Progenitor cell of endocrine pancreas (in vitro differentiated cells): ENCODE results near the gene SIRPA. TPM values are rescaled to one million over a fixed set of nuclear protein-coding genes. Genes with fewer than 3 reads are reported as not detected.

Source experiments
- DNase-seq: peaks from one replicate; pipeline ENCODE4 v3.0.0; 2021; ENCODE audit warnings: low spot score; ENCODE audit not compliant: unreplicated experiment
- H3K27ac Mint-ChIP-seq: 2 replicates; pipeline ENCODE4 v1.8.0; 2021; ENCODE audit warnings: mild to moderate bottlenecking, moderate library complexity, mixed read lengths
- H3K27me3 Mint-ChIP-seq: 2 replicates; pipeline ENCODE4 v1.8.0; 2021; ENCODE audit warnings: mixed read lengths
- H3K36me3 Mint-ChIP-seq: 2 replicates; pipeline ENCODE4 v1.8.0; 2022; ENCODE audit warnings: mixed read lengths; ENCODE audit not compliant: insufficient read depth
- H3K4me1 Mint-ChIP-seq: 2 replicates; pipeline ENCODE4 v1.8.0; 2021; ENCODE audit warnings: low read depth, mixed read lengths
- H3K4me3 Mint-ChIP-seq: 2 replicates; pipeline ENCODE4 v1.8.0; 2021; ENCODE audit warnings: low read depth, mild to moderate bottlenecking, moderate library complexity, mixed read lengths
- H3K9me3 Mint-ChIP-seq: 2 replicates; pipeline ENCODE4 v1.8.0; 2021; ENCODE audit warnings: low read depth, mixed read lengths
- CTCF ChIP-seq: fragments of 200-600 bp; sonication (generic); IDR thresholded peaks from one replicate; pipeline ENCODE4 v1.5.0; 2021; ENCODE audit warnings: antibody characterized with exemption, mild to moderate bottlenecking; ENCODE audit not compliant: unreplicated experiment
- total RNA-seq: library from RNA; stranded (reverse); gene quantifications from 2 replicates; pipeline ENCODE4 v1.2.1, GENCODE V29; 2021

Gene SIRPA
- total RNA-seq, 1 donor from 2014 or later: 16.2 TPM

- Mint-ChIP-seq H3K4me1 (no peaks in the 10 kb centered on the region), H3K9me3 (no peaks in the 10 kb centered on the region), H3K36me3 (peaks cover 8% of the 10 kb centered on the region), H3K27me3 (peaks cover 7% of the 10 kb centered on the region), H3K27ac (no peak overlapping the region), H3K4me3 (no peak overlapping the region)
- no peak for DNase-seq
- TF ChIP-seq CTCF: no peak
These were observed 32.0 kb downstream of the SIRPA start for GRCh38 chr20:1927217-1927616.

GRCh38 chr20:1928154-1928553 lies 32.9 kb downstream of the SIRPA start:
- Mint-ChIP-seq H3K9me3 (no peaks in the 10 kb centered on the region), H3K36me3 (peaks cover 4% of the 10 kb centered on the region)

GRCh38 chr20:1928782-1929181 lies 33.6 kb downstream of the SIRPA start:
- no peak overlapping the region for H3K4me3 Mint-ChIP-seq
- H3K4me1 Mint-ChIP-seq: no peaks in the 10 kb centered on the region
- DNase-seq: no peak
- H3K9me3 Mint-ChIP-seq: no peaks in the 10 kb centered on the region
- peaks cover 14% of the 10 kb centered on the region for H3K27me3 Mint-ChIP-seq
- H3K36me3 Mint-ChIP-seq: peaks cover 4% of the 10 kb centered on the region
- no peak for TF ChIP-seq CTCF
- no peak overlapping the region for H3K27ac Mint-ChIP-seq

More at GRCh38 chr20:1928154-1928553, 32.9 kb downstream of the SIRPA start:
- no peak overlapping the region for H3K27ac Mint-ChIP-seq
- peaks cover 14% of the 10 kb centered on the region for H3K27me3 Mint-ChIP-seq
- H3K4me3 Mint-ChIP-seq: no peak overlapping the region
- DNase-seq: no peak
- no peaks in the 10 kb centered on the region for H3K4me1 Mint-ChIP-seq
- TF ChIP-seq CTCF: no peak

GRCh38 chr20:1929460-1929859 lies 34.3 kb downstream of the SIRPA start:
- Mint-ChIP-seq H3K4me1 (no peaks in the 10 kb centered on the region), H3K27me3 (peaks cover 19% of the 10 kb centered on the region), H3K9me3 (no peaks in the 10 kb centered on the region), H3K4me3 (no peak overlapping the region), H3K36me3 (peaks cover 4% of the 10 kb centered on the region), H3K27ac (no peak overlapping the region)
- no peak for TF ChIP-seq CTCF
- DNase-seq: no peak

- TF ChIP-seq CTCF: no peak
- Mint-ChIP-seq H3K36me3 (peaks cover 4% of the 10 kb centered on the region), H3K27me3 (peaks cover 19% of the 10 kb centered on the region), H3K27ac (no peak overlapping the region), H3K9me3 (no peaks in the 10 kb centered on the region), H3K4me1 (peaks cover 2% of the 10 kb centered on the region), H3K4me3 (no peak overlapping the region)
- no peak for DNase-seq
These were observed 35.0 kb downstream of the SIRPA start for GRCh38 chr20:1930165-1930564.
